22Rv1 (cell line): ENCODE measurements around the gene IL17RE.

Source experiments
- CTCF ChIP-seq: fragments of 450-650 bp; IDR thresholded peaks from 2 replicates; pipeline ENCODE4 v1.5.1; 2017; ENCODE audit warnings: mild to moderate bottlenecking
- ZFX ChIP-seq: fragments of 450-650 bp; IDR thresholded peaks from 2 replicates; pipeline ENCODE4 v1.6.1; 2017; ENCODE audit warnings: antibody characterized with exemption, borderline replicate concordance

DNA sequence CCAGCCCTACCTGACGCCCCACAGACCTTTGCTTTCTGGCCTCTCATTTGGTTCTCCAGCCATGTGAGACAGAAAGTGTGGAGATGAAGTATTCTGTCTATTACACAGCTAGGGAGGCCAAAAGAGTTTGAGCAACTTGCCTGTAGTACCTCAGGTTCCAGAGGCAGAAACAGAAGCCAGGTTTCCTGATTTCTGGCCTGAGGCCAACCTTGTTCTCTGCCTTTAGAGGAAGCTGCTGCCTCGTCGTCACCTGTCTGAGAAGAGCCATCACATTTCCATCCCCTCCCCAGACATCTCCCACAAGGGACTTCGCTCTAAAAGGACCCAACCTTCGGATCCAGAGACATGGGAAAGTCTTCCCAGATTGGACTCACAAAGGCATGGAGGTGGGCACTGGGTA lies 3.8 kb downstream of the IL17RE start:
- TF ChIP-seq CTCF (no peak), ZFX (no peak)
